Spleen (tissue), 11 donors: ENCODE results near the gene RRP36. TPM values are rescaled to one million over a fixed set of nuclear protein-coding genes. Genes with fewer than 3 reads are reported as not detected.

Source experiments
- DNase-seq: peaks from one replicate; pipeline ENCODE4 v3.0.0-alpha.2; 2020
- H3K27ac ChIP-seq, 8 donors: fragments of 200-600 bp; sonication (generic) in 7 of 8; 1 replicate in 4 of 8; 2 replicates in 4 of 8; pipeline versions ENCODE4 v1.5.0 to v1.8.0; 2016 to 2021; ENCODE audit warnings: inconsistent platforms in 4 of 8, mild to moderate bottlenecking in 4 of 8, moderate library complexity in 1 of 8
- H3K27me3 ChIP-seq, 7 donors: fragments of 200-600 bp; sonication (generic) in 6 of 7; replicated peaks in 1 of 7; 1 replicate in 4 of 7; 2 replicates in 3 of 7; pipeline versions ENCODE4 v1.5.0 to v1.8.0; 2016 to 2021; ENCODE audit warnings: inconsistent platforms in 3 of 7, mild to moderate bottlenecking in 1 of 7
- H3K36me3 ChIP-seq, 6 donors: fragments of 200-600 bp; sonication (generic) in 5 of 6; 1 replicate in 4 of 6; 2 replicates in 2 of 6; pipeline versions ENCODE4 v1.5.0 to v1.8.0; 2016 to 2021; ENCODE audit warnings: inconsistent platforms in 2 of 6
- H3K4me1 ChIP-seq, 6 donors: fragments of 200-600 bp; sonication (generic) in 5 of 6; 1 replicate in 3 of 6; 2 replicates in 3 of 6; pipeline versions ENCODE4 v1.5.0 to v1.8.0; 2016 to 2021; ENCODE audit warnings: inconsistent platforms in 3 of 6
- H3K4me3 ChIP-seq, 8 donors: fragments of 200-600 bp; sonication (generic) in 7 of 8; 1 replicate in 4 of 8; 2 replicates in 4 of 8; pipeline versions ENCODE4 v1.5.0 to v1.8.0; 2016 to 2021; ENCODE audit warnings: inconsistent platforms in 4 of 8, mild to moderate bottlenecking in 4 of 8, moderate library complexity in 2 of 8
- H3K9me3 ChIP-seq, 8 donors: fragments of 200-600 bp; sonication (generic) in 7 of 8; 1 replicate in 4 of 8; 2 replicates in 4 of 8; pipeline versions ENCODE4 v1.5.0 to v1.8.0; 2016 to 2021; ENCODE audit warnings: inconsistent platforms in 4 of 8
- CTCF ChIP-seq, 11 experiments: fragments of 200-600 bp in 7 of 11; fragments of 450-650 bp in 4 of 11; sonication (generic) in 4 of 11; IDR thresholded peaks in 8 of 11; conservative IDR thresholded peaks in 3 of 11; 1 replicate in 7 of 11; 2 replicates in 4 of 11; pipeline versions ENCODE4 v1.4.0 to v1.8.0; 2016 to 2021; ENCODE audit warnings: antibody characterized with exemption in 11 of 11, inconsistent platforms in 4 of 11, mild to moderate bottlenecking in 1 of 11
- POLR2A ChIP-seq, 3 donors: fragments of 450-650 bp; IDR thresholded peaks; one replicate each; pipeline ENCODE4 v1.5.1; 2017; ENCODE audit warnings: antibody characterized with exemption in 3 of 3, mild to moderate bottlenecking in 1 of 3
- POLR2AphosphoS5 ChIP-seq, 3 donors: sonication (generic); formaldehyde crosslinking; IDR thresholded peaks; one replicate each; pipeline ENCODE4 v1.5.1; 2017; ENCODE audit warnings: antibody characterized with exemption in 3 of 3
- WGBS, 5 donors: extraction: QIAGEN DNeasy Blood & Tissue Kit in 3 of 5; methylation state at CpG; one replicate each; pipeline versions ENCODE4 v1.1.5 to v1.1.7; 2013 to 2018; 5-methylcytosine and 5-hydroxymethylcytosine counted together
- intact Hi-C: fragments of 100-400 bp; cut with DNase I; formaldehyde crosslinking; loops from one replicate; pipeline ENCODE4 v1.15.0; 2023; ENCODE audit warnings: low total_unique reads
- polyA plus RNA-seq, 3 donors: library from polyadenylated mRNA; stranded (reverse); fragments of 200-250 nt; gene quantifications; one replicate each; pipeline ENCODE4 v1.2.1, GENCODE V29; 2013
- total RNA-seq, 7 donors: library from RNA; depleted of rRNA in 3 of 7; stranded (reverse); fragments of >200 nt in 3 of 7; fragmentation: NEBNext Ultra II Directional in 4 of 7; extraction: Animal tissue kit (Norgen Biotek cat#: 25700) in 4 of 7; gene quantifications; one replicate each; pipeline versions ENCODE4 v1.1.0 to v1.2.1, GENCODE V29; 2016 to 2021
- donor health status: healthy with polysubstance abuse.
- donor health status: DM: no; HTN: no; CAD: no; lungs with moderate emphysema.
- donor health status: DM: no; HTN: no; CAD: no.
- donor health status: Bipolar disorder and iron deficiency.
- donor health status: healthy.
- donor health status: DM: no; HTN: no; CAD: no.
- donor health status: DM: yes; HTN: yes; CAD: no.

RRP36 gene
- total and polyA plus RNA-seq, 10 donors = 32.0 to 63.4 (median 39.6) TPM

DNA sequence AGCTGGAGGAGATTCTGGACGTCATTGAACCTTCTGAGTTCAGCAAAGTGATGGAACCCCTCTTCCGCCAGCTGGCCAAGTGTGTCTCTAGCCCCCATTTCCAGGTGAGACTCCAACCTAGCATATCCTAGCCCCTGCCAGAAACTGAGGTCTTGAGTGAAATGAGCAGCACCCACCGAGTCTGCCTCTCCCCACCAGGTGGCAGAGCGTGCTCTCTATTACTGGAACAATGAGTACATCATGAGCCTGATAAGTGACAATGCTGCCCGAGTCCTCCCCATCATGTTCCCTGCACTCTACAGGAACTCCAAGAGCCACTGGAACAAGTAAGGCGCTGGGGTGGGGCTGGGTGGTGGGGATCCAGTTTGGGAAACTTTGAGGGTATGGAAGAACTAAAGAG is 12.3 kb upstream of the RRP36 start:
- no peaks in the 10 kb centered on the region for H3K27me3 ChIP-seq

GRCh38 chr6:43011207-43011606 is 10.2 kb upstream of the RRP36 start:
- 83 to 94% (median 91%) methylated on average over 4 to 6 of the region's 6 CpGs for WGBS, 5 donors
- intact Hi-C loops = no loop called here

More for the DNA sequence above, 12.3 kb upstream of the RRP36 start:
- Histone ChIP-seq H3K9me3 (no peaks in the 10 kb centered on the region), H3K4me3 (no peak overlapping the region), H3K27ac (no peak overlapping the region), H3K36me3 (peaks cover 0 to 78% (median 58%) of the 10 kb centered on the region in 6 donors), H3K4me1 (peaks cover 12 to 36% (median 16%) of the 10 kb centered on the region in 6 donors)
- intact Hi-C loops = no loop called here
- WGBS, 5 donors = 72 to 86% (median 76%) methylated on average over 4 to 6 of the region's 6 CpGs
- DNase-seq = no peak
- TF ChIP-seq CTCF (IDR thresholded peaks at IDR 0.05 in 8 of 11, conservative IDR thresholded peaks at IDR 0.05 in 3 of 11) (peak in 7 of 11 experiments; percentile 14 to 50 (median 33)), POLR2A (IDR thresholded peaks at IDR 0.05) (no peak)

GRCh38 chr6:43012364-43012763 is 9.1 kb upstream of the RRP36 start:
- Histone ChIP-seq H3K9me3 (no peaks in the 10 kb centered on the region), H3K4me3 (peak overlapping the region in 2 of 8 donors; percentile 89 to 90), H3K4me1 (peaks cover 36 to 68% (median 45%) of the 10 kb centered on the region in 6 donors), H3K36me3 (peaks cover 0 to 68% (median 50%) of the 10 kb centered on the region in 6 donors), H3K27me3 (no peaks in the 10 kb centered on the region), H3K27ac (peak overlapping the region in 3 of 8 donors; percentile 83 to 91 (median 90))
- TF ChIP-seq CTCF (IDR thresholded peaks at IDR 0.05 in 8 of 11, conservative IDR thresholded peaks at IDR 0.05 in 3 of 11) = no peak
- no peak for TF ChIP-seq POLR2A (IDR thresholded peaks at IDR 0.05)
- no peak for TF ChIP-seq POLR2AphosphoS5 (IDR thresholded peaks at IDR 0.05)
- DNase-seq = no peak
- intact Hi-C loops = no loop called here
- 82 to 91% (median 89%) methylated on average over 6 of the region's 6 CpGs for WGBS, 5 donors

More at GRCh38 chr6:43011207-43011606, 10.2 kb upstream of the RRP36 start:
- Histone ChIP-seq H3K27me3 (no peaks in the 10 kb centered on the region), H3K4me1 (peaks cover 27 to 56% (median 34%) of the 10 kb centered on the region in 6 donors), H3K9me3 (no peaks in the 10 kb centered on the region), H3K27ac (no peak overlapping the region), H3K4me3 (no peak overlapping the region), H3K36me3 (peaks cover 0 to 69% (median 55%) of the 10 kb centered on the region in 6 donors)
- no peak for TF ChIP-seq CTCF (IDR thresholded peaks at IDR 0.05 in 8 of 11, conservative IDR thresholded peaks at IDR 0.05 in 3 of 11)
- TF ChIP-seq POLR2AphosphoS5 (IDR thresholded peaks at IDR 0.05) = peak in 2 of 3 donors; percentile 9 to 18
- DNase-seq = no peak

GRCh38 chr6:43013097-43013842 is 8.2 kb upstream of the RRP36 start:
- H3K4me3 ChIP-seq = peak overlapping the region; percentile 54 to 90 (median 81)
- intact Hi-C loops = no loop called here
- H3K36me3 ChIP-seq = peaks cover 0 to 68% (median 52%) of the 10 kb centered on the region in 6 donors
- no peak for TF ChIP-seq CTCF (IDR thresholded peaks at IDR 0.05 in 8 of 11, conservative IDR thresholded peaks at IDR 0.05 in 3 of 11)
- no peak for TF ChIP-seq POLR2A (IDR thresholded peaks at IDR 0.05)
- TF ChIP-seq POLR2AphosphoS5 (IDR thresholded peaks at IDR 0.05) = no peak
- WGBS, 5 donors = 1 to 3% (median 2%) methylated on average over 25 of the region's 25 CpGs
- peak overlapping the region; percentile 62 to 91 (median 82) for H3K27ac ChIP-seq
- H3K4me1 ChIP-seq = peaks cover 36 to 77% (median 50%) of the 10 kb centered on the region in 6 donors
- no peaks in the 10 kb centered on the region for H3K9me3 ChIP-seq
- H3K27me3 ChIP-seq = no peaks in the 10 kb centered on the region
- no peak for DNase-seq
